OCI-LY3 (cell line): ENCODE measurements around the gene RNF145.

Source experiments
- H2AFZ ChIP-seq: fragments of 200-600, 300-600 bp; shearing (Covaris generic); 2 replicates; pipeline ENCODE4 v1.6.0; 2014; ENCODE audit warnings: antibody characterized with exemption, low read depth, low read length
- H3K27ac ChIP-seq: fragments of 200-600, 300-600 bp; sonication (generic); 2 replicates; pipeline ENCODE4 v1.5.1; 2014; ENCODE audit warnings: mild to moderate bottlenecking, low read length, moderate library complexity, mixed read lengths
- H3K27me3 ChIP-seq: fragments of 200-600, 300-600 bp; sonication (generic); 2 replicates; pipeline ENCODE4 v1.6.1; 2014; ENCODE audit warnings: low read depth, low read length, mixed read lengths
- H3K36me3 ChIP-seq: fragments of 200-600, 300-600 bp; sonication (generic); replicated peaks from 2 replicates; pipeline ENCODE3; 2014; ENCODE audit warnings: low read depth, low read length, mixed read lengths
- H3K4me1 ChIP-seq: fragments of 300-600, 200-600 bp; sonication (generic); 2 replicates; pipeline ENCODE4 v1.6.1; 2014; ENCODE audit warnings: low read length, mixed read lengths
- H3K4me2 ChIP-seq: fragments of 200-600, 300-600 bp; sonication (generic); 2 replicates; pipeline ENCODE4 v1.6.1; 2014; ENCODE audit warnings: low read length, mixed read lengths
- H3K4me3 ChIP-seq: fragments of 300-600, 200-600 bp; sonication (generic); 2 replicates; pipeline ENCODE4 v1.5.1; 2014; ENCODE audit warnings: antibody characterized with exemption, mild to moderate bottlenecking, low read length, moderate library complexity
- H3K79me2 ChIP-seq: fragments of 300-600, 200-600 bp; shearing (Covaris generic); 2 replicates; pipeline ENCODE4 v1.6.1; 2014; ENCODE audit warnings: mild to moderate bottlenecking, low read length, mixed read lengths
- H3K9ac ChIP-seq: fragments of 300-600, 200-600 bp; shearing (Covaris generic); 2 replicates; pipeline ENCODE4 v1.6.0; 2014; ENCODE audit warnings: mild to moderate bottlenecking, low read length, moderate library complexity
- H3K9me3 ChIP-seq: fragments of 200-600, 300-600 bp; shearing (Covaris generic); 2 replicates; pipeline ENCODE4 v1.6.1; 2014; ENCODE audit warnings: low read length, mixed read lengths; ENCODE audit not compliant: insufficient read depth
- H4K20me1 ChIP-seq: fragments of 200-600, 300-600 bp; sonication (generic); 2 replicates; pipeline ENCODE4 v1.6.1; 2016; ENCODE audit warnings: low read length, mixed read lengths; ENCODE audit not compliant: insufficient read depth
- CTCF ChIP-seq: fragments of 200-600, 300-600 bp; sonication (generic); IDR thresholded peaks from 2 replicates; pipeline ENCODE4 v1.5.1; 2014; ENCODE audit warnings: antibody characterized with exemption, low read length, low read depth
- EZH2phosphoT487 ChIP-seq: fragments of 200-600 bp; shearing (Covaris generic); IDR thresholded peaks from 2 replicates; pipeline ENCODE4 v1.6.1; 2018; ENCODE audit warnings: antibody characterized with exemption, mixed run types, low read depth

The RNF145 gene

GRCh38 chr5:159131951-159132350, 77.4 kb downstream of the RNF145 start:
- no peak overlapping the region for H3K9ac ChIP-seq
- H3K27me3 ChIP-seq = no peaks in the 10 kb centered on the region; the same call in 1 of the 2 replicates
- H3K9me3 ChIP-seq = no peaks in the 10 kb centered on the region
- H3K36me3 ChIP-seq = no peaks in the 10 kb centered on the region
- no peaks in the 10 kb centered on the region for H4K20me1 ChIP-seq
- no peak overlapping the region for H2AFZ ChIP-seq
- no peak overlapping the region; the same call in 1 of the 2 replicates for H3K4me2 ChIP-seq
- no peaks in the 10 kb centered on the region for H3K79me2 ChIP-seq
- peaks cover 14% of the 10 kb centered on the region for H3K4me1 ChIP-seq
- TF ChIP-seq CTCF (no peak), EZH2phosphoT487 (no peak)
- H3K27ac ChIP-seq = no peak overlapping the region
- H3K4me3 ChIP-seq = no peak overlapping the region

GRCh38 chr5:159130871-159131270, 78.5 kb downstream of the RNF145 start:
- no peak overlapping the region for H3K4me3 ChIP-seq
- H3K27ac ChIP-seq = no peak overlapping the region
- no peaks in the 10 kb centered on the region; the same call in 1 of the 2 replicates for H3K27me3 ChIP-seq
- no peak overlapping the region for H3K9ac ChIP-seq
- H3K79me2 ChIP-seq = no peaks in the 10 kb centered on the region
- no peak overlapping the region for H3K4me2 ChIP-seq
- peaks cover 14% of the 10 kb centered on the region for H3K4me1 ChIP-seq
- H3K9me3 ChIP-seq = no peaks in the 10 kb centered on the region
- no peak overlapping the region for H2AFZ ChIP-seq
- H4K20me1 ChIP-seq = no peaks in the 10 kb centered on the region
- TF ChIP-seq CTCF (no peak), EZH2phosphoT487 (no peak)
- no peaks in the 10 kb centered on the region for H3K36me3 ChIP-seq

GRCh38 chr5:159128070-159128541, 81.2 kb downstream of the RNF145 start:
- no peaks in the 10 kb centered on the region for H4K20me1 ChIP-seq
- no peaks in the 10 kb centered on the region for H3K27me3 ChIP-seq
- peaks cover 8% of the 10 kb centered on the region; the same call in 1 of the 2 replicates for H3K9me3 ChIP-seq
- no peak overlapping the region for H3K9ac ChIP-seq
- H2AFZ ChIP-seq = no peak overlapping the region
- peaks cover 11% of the 10 kb centered on the region for H3K4me1 ChIP-seq
- TF ChIP-seq CTCF (no peak), EZH2phosphoT487 (no peak)
- H3K27ac ChIP-seq = no peak overlapping the region
- H3K4me2 ChIP-seq = no peak overlapping the region
- H3K36me3 ChIP-seq = no peaks in the 10 kb centered on the region
- H3K79me2 ChIP-seq = no peaks in the 10 kb centered on the region
- H3K4me3 ChIP-seq = no peak overlapping the region

- peaks cover 8% of the 10 kb centered on the region; the same call in 1 of the 2 replicates for H3K9me3 ChIP-seq
- H2AFZ ChIP-seq = no peak overlapping the region
- H3K27me3 ChIP-seq = no peaks in the 10 kb centered on the region
- H3K4me1 ChIP-seq = 0 out of 2 replicates have a peak, but pooled peaks cover 6% of the 10 kb centered on the region
- H3K4me2 ChIP-seq = no peak overlapping the region
- TF ChIP-seq EZH2phosphoT487 (no peak), CTCF (no peak)
- no peaks in the 10 kb centered on the region for H4K20me1 ChIP-seq
- H3K36me3 ChIP-seq = no peaks in the 10 kb centered on the region
- no peak overlapping the region for H3K9ac ChIP-seq
- H3K4me3 ChIP-seq = no peak overlapping the region
- no peak overlapping the region for H3K27ac ChIP-seq
- H3K79me2 ChIP-seq = no peaks in the 10 kb centered on the region
Measured at GRCh38 chr5:159123700-159124099, 85.7 kb downstream of the RNF145 start.
